Medulla oblongata (tissue), 1 donor: ENCODE measurements around the gene CDYL.

ENCODE experiments used
- DNase-seq: peaks from one replicate; pipeline ENCODE4 v3.0.0-alpha.2; 2015; ENCODE audit errors: extremely low spot score

The CDYL gene

DNA sequence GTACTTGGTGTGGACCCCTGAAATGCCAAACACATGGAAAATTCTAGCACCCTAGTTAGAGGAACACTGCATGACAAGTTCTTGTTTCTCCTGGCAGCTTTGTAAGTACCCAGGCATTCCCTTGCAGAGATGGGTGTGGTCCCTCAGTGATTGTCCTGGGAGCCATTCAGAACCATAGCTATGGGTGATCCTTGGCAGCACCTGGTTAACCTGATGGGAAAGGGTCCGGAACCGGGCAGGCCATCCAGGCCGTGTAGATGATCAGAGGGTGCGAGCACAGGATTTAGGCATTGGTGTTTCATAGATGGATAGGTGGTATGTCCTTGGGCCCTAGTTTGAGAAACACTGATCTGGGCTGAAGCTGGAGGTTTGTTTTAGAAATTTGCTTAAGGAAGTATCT is 131.9 kb downstream of the CDYL start:
- no peak for DNase-seq

- no peak for DNase-seq
These were observed 133.0 kb downstream of the CDYL start for GRCh38 chr6:4909063-4909706.

- DNase-seq: no peak
These were observed 134.0 kb downstream of the CDYL start for GRCh38 chr6:4910037-4910760.

DNA sequence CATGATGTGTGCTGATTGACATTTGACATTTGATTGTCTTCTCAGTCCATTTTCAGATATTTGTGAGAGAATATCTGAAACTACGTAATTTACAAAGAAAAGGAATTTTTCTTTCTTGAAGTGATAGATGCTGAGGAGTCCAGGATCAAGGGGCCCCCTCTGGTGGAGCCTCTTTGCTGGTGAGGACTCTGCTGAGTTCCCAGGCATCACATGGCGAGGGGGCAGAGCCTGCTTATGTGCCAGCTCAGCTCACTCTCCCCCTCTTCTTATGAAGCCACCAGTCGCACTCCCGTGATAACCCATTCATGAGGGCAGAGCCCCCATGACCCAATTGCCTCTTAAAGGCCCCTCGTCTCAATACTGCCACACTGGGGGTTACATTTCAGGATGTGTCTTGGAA is 136.4 kb downstream of the CDYL start:
- no peak for DNase-seq

DNA sequence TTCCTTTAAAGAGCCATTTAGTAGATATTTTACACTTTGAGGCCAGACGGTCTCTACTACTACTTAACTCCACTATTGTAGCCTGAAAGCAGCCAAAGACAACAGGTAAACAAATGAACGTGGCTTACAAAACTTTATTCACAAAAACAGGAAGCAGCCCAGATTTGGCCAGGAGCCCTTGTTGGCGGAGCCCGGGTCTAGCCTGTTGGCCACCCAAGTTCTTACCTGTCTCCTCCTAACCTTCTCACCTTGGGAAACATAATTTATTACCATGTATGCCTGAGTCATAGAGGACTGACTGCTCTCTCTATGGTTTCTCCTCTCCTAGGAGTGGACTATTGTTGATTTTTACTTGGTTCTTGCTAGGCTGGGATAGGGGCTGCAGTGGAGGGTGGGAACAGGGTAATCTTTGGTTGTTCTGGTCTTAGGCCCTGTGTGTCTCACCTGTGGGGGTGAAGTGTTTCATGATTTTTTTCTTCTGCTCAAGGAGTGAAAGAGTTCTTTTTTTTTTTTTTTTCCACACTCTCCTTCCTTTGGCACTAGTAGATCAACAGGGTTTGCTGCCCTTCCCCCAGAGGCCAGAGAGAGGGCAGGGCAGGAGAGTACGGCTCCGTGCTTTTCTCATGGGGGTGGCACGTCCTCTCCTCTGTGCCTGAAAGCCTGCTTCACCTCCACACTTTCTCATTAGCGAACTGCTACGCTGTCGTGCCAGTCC is 137.7 kb downstream of the CDYL start:
- no peak for DNase-seq

DNA sequence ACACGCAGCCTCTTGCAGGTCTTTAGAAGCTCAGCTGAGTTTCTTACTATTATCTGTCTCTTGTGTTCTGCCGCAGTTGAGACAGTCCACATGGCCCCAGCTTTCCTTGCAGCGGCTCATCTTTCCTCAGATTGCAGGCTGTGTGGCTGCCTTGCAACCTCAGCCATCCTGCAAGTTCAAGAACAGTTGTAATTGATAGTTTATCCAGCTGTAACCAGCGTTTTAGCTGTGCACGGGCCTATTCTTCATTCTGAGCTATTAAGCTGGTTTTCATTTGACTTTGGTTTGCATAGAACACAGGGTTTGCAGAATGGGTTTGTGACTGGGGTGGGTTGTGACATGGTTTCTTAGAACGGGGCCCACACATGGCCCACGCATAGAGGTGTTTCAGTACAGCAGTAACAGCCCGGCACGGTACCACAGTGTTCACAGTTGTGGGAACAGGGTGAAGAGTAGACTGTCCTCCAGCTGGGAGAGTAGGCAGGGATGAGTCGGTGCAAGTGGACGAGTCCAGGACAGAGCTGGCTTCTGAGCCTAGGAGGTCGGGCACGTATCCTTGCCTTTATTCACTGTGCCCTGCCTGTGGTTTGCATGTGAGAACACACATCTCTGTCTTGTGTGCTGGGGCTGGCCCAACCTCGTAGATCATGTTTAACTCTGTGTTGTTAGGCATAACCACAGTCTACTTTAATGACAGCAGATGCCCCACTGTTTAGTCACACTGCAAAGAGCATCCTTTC is 138.4 kb downstream of the CDYL start:
- DNase-seq: no peak

DNA sequence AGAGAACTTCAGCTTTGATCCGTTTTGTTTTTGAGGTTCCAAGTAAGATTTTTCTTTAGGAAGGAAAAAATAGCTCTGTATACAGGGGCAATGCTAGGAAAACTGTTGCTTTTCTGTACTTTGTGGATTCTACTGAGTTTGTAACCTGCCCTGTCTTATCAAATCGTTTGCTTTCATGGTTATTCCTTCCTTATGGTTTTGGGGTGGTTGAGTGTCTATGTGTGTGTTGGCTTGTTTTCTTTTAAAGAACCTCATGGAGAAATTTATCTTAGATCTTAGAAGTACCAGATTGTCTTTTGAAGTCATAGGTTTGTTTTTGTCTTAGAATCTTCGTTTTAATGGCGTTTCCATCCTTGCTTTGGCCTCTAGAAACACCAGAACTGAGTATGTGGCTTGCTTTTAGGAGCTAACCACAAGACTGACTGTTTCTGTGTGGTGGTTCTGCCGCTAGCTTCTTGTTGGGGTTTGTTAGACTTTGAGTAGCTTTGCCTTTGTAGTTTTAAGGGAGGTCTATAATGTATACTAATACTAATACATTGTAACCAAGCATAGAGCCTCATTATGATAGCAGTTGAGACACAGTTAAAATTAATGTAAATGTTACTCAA is 140.9 kb downstream of the CDYL start:
- no peak for DNase-seq

- DNase-seq: no peak
These were observed 144.8 kb downstream of the CDYL start for GRCh38 chr6:4920914-4921410.

DNA sequence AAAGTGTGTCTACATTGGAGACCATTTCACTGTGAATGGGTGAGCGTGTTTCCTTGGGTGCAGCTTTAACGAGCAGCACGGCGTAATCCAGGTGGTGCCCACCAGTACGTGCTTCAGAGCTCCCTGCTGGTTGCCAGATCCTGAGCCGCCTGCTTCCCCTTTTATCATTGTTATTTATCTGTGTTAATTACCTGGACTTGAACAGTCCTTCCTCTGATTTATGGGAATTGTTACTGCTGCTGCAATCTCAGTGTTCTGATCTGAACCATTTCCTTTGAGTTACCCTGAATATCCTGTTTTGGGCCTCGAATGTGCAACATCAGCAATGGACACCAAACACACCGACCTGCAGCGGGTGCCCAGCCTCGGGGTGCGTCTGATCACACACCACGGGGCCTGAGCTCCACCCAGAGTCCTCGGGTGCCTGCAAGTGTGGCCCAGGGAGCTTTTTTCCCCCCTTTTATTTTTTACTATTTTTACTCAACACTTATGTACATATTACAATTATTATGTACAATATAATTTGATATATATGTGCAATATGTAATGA is 146.4 kb downstream of the CDYL start:
- no peak for DNase-seq

DNA sequence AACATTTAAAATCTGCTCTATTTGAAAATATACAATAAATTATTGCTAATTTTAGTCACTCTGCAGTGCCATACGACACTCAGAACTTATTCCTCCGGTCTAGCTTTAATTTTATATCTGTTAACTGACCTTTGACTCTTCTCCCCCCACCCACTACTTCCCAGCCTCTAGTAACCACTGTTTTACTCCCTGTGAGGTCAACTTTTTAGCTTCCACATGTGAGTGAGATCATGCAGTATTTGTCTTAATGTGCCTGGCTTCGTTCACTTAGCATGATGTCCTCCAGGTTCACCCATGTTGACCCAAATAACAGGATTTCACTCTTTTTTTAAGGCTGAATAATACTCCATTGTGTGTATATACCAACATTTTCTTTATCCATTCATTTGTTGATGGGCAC is 146.9 kb downstream of the CDYL start:
- DNase-seq: no peak

GRCh38 chr6:4924661-4925271 is 148.6 kb downstream of the CDYL start:
- no peak for DNase-seq

DNA sequence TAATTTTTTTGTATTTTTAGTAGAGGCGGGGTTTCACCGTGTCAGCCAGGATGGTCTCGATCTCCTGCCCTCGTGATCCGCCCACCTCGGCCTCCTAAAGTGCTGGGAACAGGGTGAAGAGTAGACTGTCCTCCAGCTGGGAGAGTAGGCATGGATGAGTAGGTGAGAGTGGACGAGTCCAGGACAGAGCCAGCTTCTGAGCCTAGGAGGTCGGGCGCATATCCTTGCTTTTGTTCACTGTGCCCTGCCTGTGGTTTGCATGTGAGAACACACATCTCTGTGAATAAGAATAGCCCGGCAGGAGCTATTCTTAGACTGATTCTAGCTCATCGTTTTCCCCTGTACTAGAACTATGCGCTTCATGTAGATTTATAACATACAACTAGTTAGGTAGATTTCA is 149.4 kb downstream of the CDYL start:
- no peak for DNase-seq

- no peak for DNase-seq
These were observed 152.2 kb downstream of the CDYL start for GRCh38 chr6:4928426-4928825.

- no peak for DNase-seq
These were observed 153.0 kb downstream of the CDYL start for GRCh38 chr6:4929097-4929718.

DNA sequence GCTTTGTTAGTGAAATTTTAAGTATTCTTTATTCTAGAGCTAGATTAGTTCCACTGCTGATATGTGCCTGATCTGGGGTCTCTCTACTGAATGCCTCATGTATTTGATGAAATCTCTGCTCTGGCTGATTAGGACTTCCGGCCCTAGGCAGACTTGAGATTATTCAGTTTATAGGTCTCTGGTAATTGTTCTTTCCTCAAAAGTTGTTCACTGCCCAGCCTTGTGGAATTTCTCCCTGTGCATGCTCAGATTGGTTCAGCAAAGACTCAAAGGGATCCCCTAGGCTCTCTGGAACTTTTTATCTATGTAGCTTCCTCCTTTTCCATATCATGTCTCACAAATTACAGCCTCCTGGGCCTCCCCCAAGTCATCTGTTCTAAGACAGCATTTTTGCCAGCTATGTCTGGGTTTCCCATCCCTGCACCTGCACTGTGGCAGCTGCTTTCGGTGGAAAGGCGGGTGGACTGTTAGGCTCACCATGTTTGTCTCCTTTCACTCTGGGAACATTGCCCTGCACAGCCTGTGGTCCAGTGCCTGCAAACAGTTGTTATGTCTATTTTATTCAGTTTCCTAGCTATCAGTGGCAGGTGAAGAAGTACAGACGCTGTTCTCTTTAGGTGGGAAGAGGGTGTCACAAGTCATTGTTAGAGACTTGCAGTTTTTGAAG is 154.0 kb downstream of the CDYL start:
- DNase-seq: no peak

DNA sequence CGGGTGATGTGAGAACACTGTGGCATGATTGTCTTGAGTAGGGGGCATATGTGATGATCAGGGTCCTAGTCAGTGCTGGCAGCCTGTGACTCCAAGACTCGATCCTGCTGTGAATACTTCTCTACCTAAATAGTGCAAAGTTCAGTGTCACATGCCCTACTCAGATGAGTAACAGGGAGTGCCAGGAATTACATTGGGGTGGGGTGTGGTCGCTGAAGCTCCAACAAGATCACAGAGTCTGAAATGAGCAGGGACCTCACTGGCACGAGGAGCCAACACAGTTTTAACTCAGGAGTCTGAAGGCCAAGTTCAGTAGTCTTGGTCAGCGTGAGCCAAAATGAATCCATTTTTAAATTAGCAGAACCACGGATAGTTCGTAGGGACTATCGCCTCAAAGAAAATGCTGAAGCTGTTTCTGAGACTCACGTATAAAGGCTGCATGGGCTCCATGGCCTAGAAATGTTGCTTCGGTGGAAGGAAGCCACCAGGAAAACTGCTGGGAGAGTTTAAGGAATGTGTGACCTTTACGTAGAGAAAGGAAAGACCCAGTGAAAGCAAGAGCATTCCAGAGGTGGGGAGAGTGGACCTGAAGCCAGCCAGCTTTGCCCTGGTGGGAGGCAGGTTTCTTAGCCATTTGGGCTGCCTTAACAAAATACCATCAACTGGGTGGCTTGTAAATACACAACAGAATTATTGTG is 155.5 kb downstream of the CDYL start:
- no peak for DNase-seq

GRCh38 chr6:4932228-4932903 is 156.2 kb downstream of the CDYL start:
- DNase-seq: no peak

DNA sequence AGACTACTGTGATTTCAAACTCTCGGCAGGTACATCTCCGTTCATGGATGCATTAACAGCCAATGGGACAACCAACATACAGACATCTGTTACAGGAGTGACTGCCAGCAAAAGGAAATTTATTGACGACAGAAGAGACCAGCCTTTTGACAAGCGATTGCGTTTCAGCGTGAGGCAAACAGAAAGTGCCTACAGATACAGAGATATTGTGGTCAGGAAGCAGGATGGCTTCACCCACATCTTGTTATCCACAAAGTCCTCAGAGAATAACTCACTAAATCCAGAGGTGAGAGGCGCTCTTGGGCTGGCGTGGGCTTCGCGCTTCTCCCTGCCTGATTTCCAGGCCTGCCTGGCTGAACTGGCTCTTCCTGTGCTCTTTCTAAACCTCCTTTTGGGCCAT is 159.3 kb downstream of the CDYL start:
- DNase-seq: no peak
